HG03342 (cell line): ENCODE measurements around the gene METRN.
"Not testable (repeated sequence)": the region's sequence is repeated elsewhere in the genome, so short reads cannot be mapped to it uniquely, and the experiment has no call there.

ENCODE experiments used
- ATAC-seq: cut with Tn5 transposase; IDR thresholded peaks from one replicate; pipeline ENCODE4 v1.9.1; 2021; ENCODE audit warnings: mild to moderate bottlenecking, moderate library complexity; ENCODE audit not compliant: unreplicated experiment

METRN gene

DNA sequence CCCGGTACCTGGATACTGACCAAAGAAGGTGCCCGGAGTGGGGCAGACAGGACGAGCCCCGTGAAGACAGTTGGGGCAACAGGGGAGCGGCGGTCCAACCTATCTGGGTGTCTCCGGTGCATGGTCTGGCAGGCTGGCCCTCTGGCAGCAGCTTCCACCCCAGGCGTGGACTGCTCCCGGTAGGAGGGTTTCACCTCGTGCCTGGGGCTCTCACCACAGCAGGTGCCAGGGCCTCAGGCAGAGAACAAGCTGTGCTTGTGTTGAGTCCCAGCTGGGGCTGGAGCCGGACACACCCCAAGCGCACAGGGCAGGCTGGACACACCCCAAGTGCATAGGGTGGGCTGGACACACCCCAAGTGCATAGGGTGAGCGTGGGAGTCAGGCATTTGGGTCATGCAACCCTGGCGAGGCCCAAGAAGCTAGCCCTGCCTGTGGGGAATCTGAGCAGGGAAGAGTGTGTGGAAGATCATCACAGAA is 7.8 kb upstream of the METRN start:
- no peak for ATAC-seq

DNA sequence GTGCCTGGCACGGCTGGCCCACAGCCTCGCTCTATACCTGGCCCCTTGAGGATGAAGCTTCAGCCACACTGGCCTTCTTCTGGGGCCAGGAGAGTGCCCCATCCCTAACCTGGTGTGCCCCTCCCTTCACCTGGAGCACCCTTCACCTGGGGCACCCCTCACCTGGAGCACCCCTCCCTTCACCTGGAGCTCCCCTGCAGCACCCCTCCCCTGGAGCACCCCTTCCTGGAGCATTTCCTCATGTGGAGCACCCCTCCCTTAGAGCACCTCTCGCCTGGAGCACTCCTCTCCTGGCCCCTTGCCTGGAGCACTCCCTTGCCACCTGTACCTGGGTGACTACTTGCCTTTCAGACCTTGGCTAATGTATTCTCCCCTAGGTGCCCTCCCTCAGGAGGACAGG is 6.9 kb upstream of the METRN start:
- no peak for ATAC-seq

DNA sequence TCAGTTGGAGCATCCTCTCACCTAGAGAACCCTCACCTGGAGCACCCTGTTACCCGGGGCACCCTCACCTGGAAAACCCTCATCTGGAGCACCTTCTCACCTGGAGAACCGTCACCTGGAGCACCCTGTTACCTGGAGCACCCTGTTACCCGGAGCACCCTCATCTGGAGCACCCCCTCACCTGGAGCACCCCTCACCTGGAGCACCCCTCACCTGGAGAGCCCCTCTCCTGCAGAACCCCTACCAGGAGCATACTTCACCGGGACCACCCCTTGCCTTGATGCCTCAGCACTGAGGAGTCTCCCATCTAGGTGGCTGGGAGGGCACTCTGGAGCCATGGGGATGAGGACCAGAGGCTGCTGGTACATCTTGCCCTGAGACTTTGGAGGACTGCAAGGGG is 6.0 kb upstream of the METRN start:
- no peak for ATAC-seq

GRCh38 chr16:709566-710499 is 5.1 kb upstream of the METRN start:
- ATAC-seq = no peak

GRCh38 chr16:710500-711075 is 4.3 kb upstream of the METRN start:
- ATAC-seq = no peak

DNA sequence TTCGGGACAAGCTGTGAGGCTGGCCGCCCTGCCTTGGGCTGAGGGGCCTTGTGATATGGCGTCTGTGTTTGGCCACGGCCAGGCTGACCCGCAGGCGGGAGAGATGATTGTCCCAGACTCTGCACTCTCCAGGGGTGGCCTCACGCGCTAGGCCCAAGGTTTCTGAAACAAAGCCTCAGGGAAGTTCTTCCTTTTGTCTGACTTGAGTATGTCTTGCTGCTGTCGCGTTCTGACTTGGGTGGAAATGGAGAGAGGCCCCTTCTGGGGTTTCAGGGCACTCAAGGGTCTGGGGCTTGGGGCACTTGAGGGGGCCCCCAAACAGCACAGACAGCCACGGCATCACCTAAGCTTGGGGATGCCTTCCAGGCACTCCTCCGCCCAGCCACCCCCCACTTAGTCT is 3.8 kb upstream of the METRN start:
- no peak for ATAC-seq

DNA sequence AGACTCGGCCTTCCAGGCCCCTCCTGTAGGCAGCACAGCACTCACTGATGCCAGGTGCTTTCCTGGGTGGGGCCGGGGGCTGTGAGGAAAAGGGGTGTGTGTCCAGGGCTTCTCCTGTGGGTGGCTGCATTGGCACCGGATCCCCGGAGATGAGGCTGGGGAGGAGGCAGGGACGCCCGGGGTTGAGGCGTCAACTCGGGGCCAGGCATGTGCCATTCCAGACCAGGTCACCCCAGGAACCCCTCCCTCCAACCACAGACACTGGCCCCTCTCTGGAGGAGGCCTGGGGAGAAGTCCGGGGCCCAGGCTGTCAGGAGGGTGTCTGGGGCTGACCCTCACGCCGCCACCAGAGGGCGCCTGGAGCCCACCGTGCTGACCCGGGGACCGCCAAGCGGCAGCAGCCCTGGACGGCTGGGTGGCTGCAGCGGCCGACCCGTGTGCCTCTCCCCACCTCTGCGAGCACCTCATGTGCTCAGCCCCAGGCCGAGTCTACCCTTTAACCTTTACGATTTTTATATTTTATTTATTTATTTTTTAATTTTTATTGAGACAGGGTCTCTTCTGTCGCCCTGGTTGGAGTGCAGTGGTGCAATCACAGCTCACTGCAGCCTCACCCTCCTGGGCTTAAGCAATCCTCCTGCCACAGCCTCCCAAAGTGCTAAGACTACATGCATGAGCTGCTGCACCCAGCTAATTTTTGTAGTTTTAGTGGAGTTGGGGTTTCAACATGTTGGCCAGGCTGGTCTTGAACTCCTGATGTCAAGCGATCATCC is 3.2 kb upstream of the METRN start:
- ATAC-seq = no peak

- not testable (repeated sequence) for ATAC-seq
These were observed 2.1 kb upstream of the METRN start for GRCh38 chr16:712740-713250.

DNA sequence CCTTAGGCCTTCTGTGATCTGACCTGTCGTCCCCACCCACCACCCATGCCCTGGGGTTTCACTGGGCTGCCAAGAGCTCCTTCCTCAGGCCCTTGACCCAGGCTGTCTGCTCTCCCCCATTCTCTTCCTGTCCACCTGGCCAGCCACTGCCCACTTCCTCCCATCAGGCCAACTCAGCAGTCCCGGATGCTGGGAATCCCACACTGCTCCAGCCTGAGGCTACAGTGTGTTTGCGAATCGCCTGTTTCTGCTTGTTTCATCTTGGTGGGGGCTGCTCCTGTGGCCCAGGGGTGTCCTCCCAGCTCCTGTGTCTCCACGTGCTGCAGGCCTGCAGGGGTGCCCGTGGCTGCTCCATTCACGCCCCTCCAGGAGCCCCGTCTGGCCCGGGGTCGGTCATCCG is 839 bp upstream of the METRN start:
- no peak for ATAC-seq

DNA sequence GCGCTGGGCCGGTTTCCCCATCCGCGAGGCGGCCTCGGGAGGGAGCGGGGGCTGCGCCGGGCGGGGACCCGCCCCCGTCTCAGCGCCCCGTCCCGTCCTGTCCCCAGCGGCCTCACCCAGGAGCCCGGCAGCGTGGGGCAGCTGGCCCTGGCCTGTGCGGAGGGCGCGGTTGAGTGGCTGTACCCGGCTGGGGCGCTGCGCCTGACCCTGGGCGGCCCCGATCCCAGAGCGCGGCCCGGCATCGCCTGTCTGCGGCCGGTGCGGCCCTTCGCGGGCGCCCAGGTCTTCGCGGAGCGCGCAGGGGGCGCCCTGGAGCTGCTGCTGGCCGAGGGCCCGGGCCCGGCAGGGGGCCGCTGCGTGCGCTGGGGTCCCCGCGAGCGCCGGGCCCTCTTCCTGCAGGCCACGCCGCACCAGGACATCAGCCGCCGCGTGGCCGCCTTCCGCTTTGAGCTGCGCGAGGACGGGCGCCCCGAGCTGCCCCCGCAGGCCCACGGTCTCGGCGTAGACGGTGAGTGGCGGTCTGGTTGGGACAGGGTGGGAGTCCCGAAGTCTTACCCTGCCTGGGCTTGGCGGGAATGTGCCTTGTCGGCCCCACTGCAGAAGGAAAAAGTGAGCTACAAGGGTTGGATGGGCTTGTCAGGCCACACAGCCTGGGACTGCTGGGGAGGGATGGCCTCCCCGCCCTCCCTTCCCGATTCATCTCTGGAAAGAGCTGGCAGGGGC is 720 bp downstream of the METRN start:
- ATAC-seq = no peak

GRCh38 chr16:716200-716568 is 1.3 kb downstream of the METRN start:
- ATAC-seq = no peak

DNA sequence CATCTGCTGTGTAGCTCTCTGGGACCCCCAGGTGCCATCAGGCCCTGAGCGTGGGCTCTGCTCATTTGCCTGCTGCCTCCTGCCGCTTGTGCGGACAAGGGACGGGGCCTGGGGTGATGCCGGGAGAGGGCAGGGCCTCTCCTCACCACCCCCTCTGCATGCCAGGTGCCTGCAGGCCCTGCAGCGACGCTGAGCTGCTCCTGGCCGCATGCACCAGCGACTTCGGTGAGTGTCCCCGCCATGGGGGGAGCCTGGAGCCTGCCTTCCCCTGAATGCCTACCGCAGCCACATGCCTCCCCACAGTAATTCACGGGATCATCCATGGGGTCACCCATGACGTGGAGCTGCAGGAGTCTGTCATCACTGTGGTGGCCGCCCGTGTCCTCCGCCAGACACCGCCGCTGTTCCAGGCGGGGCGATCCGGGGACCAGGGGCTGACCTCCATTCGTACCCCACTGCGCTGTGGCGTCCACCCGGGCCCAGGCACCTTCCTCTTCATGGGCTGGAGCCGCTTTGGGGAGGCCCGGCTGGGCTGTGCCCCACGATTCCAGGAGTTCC is 1.9 kb downstream of the METRN start:
- ATAC-seq = no peak

DNA sequence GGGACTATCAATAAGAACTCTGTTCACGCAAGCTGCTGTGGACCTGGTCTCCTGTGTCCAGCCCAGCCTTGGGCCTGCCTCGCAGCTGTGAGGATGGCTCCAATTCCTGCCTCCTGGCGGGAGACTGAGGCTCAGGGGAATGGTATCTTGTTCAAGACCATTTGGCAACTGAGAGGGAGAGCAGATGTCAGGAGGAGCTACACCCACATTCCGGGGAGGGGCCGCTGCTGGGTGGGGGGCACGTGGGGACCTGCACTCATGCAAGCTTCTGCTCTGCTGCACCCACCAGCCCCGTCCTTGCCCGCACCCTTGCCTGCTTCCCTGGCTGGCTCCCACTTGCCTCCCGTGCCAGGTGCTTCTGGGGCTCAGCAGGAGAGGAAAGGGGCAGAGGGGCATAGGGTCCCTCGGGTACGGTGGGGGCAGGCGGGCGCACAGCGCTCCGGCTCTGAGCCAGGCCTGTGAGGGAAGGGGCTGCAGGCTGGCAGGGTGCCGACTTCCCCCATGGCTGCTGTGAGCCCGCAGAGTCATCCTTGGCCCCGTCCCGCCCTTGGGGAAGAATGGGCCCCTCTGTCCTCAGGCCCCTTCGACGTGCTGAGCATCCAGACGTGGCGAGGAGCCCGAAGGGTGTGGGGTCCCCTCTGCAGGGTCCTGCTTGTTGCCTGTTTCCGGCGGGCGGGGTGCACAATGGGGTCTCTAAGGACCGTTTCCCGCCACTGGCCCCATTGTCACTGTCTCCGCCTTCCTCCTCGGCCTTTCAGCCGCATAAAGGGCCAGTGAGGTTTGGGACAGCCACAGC is 2.7 kb downstream of the METRN start:
- ATAC-seq = no peak

DNA sequence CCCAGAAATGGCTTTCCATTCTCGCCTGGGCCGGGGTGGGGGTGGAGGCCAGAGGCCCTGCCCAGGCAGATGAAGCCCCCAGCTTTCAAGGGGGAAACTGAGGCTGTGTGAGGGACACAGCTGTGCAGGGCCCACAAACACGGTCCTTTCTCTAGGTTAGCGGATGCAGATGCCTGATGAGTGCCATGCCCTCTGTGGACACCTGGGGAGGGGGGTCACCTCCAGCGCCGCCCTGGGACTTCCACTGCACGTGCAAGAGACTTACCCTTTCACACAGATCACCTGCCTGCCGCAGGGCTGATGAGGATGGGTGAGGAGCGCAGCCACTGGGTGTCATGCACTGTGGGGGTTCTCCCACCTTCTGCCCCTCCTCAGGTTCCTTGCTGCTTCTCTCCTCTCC is 3.5 kb downstream of the METRN start:
- ATAC-seq = no peak

- no peak for ATAC-seq
These were observed 4.0 kb downstream of the METRN start for GRCh38 chr16:718922-719321.

GRCh38 chr16:719815-720446 is 5.0 kb downstream of the METRN start:
- ATAC-seq = no peak

GRCh38 chr16:720447-720989 is 5.6 kb downstream of the METRN start:
- peak; percentile 25 for ATAC-seq

DNA sequence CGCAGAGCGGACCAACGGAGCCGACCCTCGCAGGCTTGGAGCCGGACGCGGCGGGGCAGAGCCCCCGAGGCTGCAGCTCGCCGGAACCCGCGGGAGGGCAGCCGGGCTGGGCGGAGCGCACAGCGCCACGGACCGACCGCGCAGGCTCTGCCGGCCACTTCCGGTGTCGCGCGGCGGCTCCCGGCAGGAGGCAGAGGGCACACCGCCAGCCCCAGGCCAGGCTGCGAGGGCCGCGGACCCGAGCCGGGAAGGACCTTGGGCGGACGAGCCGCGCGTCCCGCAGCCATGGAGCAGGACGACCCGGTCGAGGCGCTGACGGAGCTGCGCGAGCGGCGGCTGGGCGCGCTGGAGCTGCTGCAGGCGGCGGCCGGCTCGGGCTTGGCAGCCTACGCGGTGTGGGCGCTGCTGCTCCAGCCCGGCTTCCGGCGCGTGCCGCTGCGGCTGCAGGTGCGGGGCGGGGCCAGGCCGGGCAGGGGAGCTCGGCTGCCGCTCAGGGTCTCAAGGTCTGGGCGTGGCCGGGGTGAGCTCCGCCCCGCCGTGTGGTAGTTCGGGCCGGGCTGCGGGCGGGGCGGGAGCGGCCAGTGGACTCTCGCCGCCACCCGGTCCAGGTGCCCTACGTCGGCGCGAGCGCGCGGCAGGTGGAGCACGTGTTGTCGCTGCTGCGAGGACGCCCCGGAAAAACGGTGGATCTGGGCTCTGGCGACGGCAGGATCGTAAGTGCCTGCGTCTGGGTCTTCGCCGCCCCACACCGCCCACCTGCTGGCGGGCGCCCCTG is 6.3 kb downstream of the METRN start, which contains the start of gene ANTKMT:
Gene ANTKMT (plus strand): TSS at position 157 of the 775 bp plus-strand sequence. CDS start 129 bp downstream, at position 286.
- ATAC-seq = peak; percentile 65
